Activated B cell treated with CpG ODN at 0.5 μM for 24 hours (primary cell): ENCODE results near the gene SDSL. TPM values are rescaled to one million over a fixed set of nuclear protein-coding genes. Genes with fewer than 3 reads are reported as not detected.

ENCODE experiments used
- ATAC-seq: fragments of 200-7000 bp; cut with Tn5 transposase; one replicate; pipeline ENCODE4 v1.10.0; 2021; ENCODE audit warnings: low read depth, mild to moderate bottlenecking, moderate library complexity
- CTCF ChIA-PET: fragments of 350-600 bp; sonication (Branson Sonifier 250); formaldehyde crosslinking; loops from one replicate; lab custom pipeline; 2021; ENCODE audit warnings: antibody characterized with exemption; lab: Charles Lee
- POLR2A ChIA-PET: fragments of 350-600 bp; sonication (Branson Sonifier 250); formaldehyde crosslinking; loops from one replicate; lab custom pipeline; 2021; ENCODE audit warnings: antibody characterized with exemption; lab: Charles Lee
- DNase-seq: peaks from one replicate; pipeline ENCODE4 v3.0.0; 2022
- H3K27ac Mint-ChIP-seq: one replicate; pipeline ENCODE4 v1.8.0; 2020; ENCODE audit warnings: mixed read lengths
- H3K27me3 Mint-ChIP-seq: one replicate; pipeline ENCODE4 v1.8.0; 2021; ENCODE audit warnings: mixed read lengths
- H3K36me3 Mint-ChIP-seq: one replicate; pipeline ENCODE4 v1.8.0; 2021; ENCODE audit warnings: low read depth, mixed read lengths
- H3K4me1 Mint-ChIP-seq: one replicate; pipeline ENCODE4 v1.8.0; 2021; ENCODE audit warnings: mixed read lengths
- H3K4me3 Mint-ChIP-seq: one replicate; pipeline ENCODE4 v1.8.0; 2020; ENCODE audit warnings: mild to moderate bottlenecking, mixed read lengths
- H3K9me3 Mint-ChIP-seq: one replicate; pipeline ENCODE4 v1.8.0; 2020; ENCODE audit warnings: mixed read lengths
- intact Hi-C: fragments of 100-400 bp; cut with micrococcal nuclease; formaldehyde crosslinking; loops from one replicate; pipeline ENCODE4 v1.15.1; 2024
- total RNA-seq: library from RNA; stranded (reverse); gene quantifications from 2 replicates; pipeline ENCODE4 v1.2.3, GENCODE V29; 2022
- TF ChIP-seq, protein P1 (sequence below): fragments of 200-600 bp; IDR thresholded peaks from one replicate; pipeline ENCODE4 v1.8.0; 2022; ENCODE audit warnings: antibody characterized with exemption, mild to moderate bottlenecking

Gene SDSL
- total RNA-seq, 1 donor from 2014 or later, result 0.20 TPM

DNA sequence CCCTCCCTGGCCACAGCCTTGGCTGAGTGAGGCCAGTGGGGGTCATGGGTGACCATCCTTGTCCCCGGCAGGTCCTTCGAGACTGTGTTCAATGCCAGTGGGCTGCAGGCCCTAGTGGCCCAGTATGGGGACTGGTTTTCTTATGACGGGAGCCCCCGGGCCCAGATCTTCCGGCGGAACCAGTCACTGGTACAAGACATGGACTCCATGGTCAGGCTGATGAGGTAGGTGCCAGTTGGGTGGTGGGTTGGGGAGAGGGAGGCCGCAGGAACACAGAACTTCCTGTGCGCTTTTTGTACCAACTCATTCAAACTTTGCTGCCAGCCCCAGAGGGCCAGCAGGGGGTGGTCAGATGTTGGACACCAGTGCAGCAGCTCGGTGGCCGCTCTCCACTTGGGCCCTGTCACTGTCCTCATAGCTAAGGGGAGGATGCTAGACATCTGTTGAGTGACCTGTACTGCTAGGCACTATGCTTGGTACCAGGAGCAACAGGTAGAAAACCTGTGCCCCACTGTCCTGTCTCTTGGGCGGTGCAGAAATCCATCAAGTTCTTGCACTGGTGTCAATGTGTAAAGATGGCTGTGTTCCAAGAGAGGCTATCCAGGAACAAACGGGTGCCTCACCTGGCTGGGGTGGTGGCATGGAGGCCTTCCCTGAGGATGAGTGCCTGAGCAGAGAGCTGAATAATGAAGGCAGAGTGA is 35.2 kb upstream of the SDSL start:
- POLR2A ChIA-PET, result no interaction called here
- CTCF ChIA-PET, result no interaction called here
- TF ChIP-seq, protein P1, sequence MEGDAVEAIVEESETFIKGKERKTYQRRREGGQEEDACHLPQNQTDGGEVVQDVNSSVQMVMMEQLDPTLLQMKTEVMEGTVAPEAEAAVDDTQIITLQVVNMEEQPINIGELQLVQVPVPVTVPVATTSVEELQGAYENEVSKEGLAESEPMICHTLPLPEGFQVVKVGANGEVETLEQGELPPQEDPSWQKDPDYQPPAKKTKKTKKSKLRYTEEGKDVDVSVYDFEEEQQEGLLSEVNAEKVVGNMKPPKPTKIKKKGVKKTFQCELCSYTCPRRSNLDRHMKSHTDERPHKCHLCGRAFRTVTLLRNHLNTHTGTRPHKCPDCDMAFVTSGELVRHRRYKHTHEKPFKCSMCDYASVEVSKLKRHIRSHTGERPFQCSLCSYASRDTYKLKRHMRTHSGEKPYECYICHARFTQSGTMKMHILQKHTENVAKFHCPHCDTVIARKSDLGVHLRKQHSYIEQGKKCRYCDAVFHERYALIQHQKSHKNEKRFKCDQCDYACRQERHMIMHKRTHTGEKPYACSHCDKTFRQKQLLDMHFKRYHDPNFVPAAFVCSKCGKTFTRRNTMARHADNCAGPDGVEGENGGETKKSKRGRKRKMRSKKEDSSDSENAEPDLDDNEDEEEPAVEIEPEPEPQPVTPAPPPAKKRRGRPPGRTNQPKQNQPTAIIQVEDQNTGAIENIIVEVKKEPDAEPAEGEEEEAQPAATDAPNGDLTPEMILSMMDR, result no peak

DNA sequence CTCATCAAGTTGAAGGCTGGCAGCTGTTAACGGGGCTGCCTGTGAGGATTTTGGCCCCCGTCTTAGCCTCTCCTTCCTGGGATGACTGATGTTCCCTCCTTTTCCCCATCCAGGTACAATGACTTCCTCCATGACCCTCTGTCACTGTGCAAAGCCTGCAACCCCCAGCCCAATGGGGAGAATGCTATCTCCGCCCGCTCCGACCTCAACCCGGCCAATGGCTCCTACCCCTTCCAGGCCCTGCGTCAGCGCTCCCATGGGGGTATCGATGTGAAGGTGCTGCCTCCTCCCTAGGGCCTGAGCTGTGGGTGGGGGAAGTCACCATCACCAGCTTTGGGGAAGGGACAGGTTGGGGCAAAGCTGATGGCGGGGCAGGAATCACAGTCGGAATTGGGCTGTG is 34.5 kb upstream of the SDSL start:
- no peaks in the 10 kb centered on the region for H3K4me1 Mint-ChIP-seq
- intact Hi-C loops, result no loop called here
- H3K4me3 Mint-ChIP-seq, result no peak overlapping the region
- H3K9me3 Mint-ChIP-seq, result no peaks in the 10 kb centered on the region
- ChIA-PET CTCF (no interaction called here), POLR2A (no interaction called here)
- H3K27me3 Mint-ChIP-seq, result no peaks in the 10 kb centered on the region
- DNase-seq (no peak), ATAC-seq (no peak)
- peaks cover 34% of the 10 kb centered on the region for H3K36me3 Mint-ChIP-seq
- TF ChIP-seq, protein P1, result no peak
- no peak overlapping the region for H3K27ac Mint-ChIP-seq

More for the DNA sequence above, 35.2 kb upstream of the SDSL start:
- Mint-ChIP-seq H3K9me3 (no peaks in the 10 kb centered on the region), H3K4me1 (no peaks in the 10 kb centered on the region), H3K27ac (no peak overlapping the region), H3K36me3 (peaks cover 34% of the 10 kb centered on the region), H3K4me3 (no peak overlapping the region), H3K27me3 (no peaks in the 10 kb centered on the region)
- DNase-seq, result no peak
- intact Hi-C loops, result no loop called here
- no peak for ATAC-seq

DNA sequence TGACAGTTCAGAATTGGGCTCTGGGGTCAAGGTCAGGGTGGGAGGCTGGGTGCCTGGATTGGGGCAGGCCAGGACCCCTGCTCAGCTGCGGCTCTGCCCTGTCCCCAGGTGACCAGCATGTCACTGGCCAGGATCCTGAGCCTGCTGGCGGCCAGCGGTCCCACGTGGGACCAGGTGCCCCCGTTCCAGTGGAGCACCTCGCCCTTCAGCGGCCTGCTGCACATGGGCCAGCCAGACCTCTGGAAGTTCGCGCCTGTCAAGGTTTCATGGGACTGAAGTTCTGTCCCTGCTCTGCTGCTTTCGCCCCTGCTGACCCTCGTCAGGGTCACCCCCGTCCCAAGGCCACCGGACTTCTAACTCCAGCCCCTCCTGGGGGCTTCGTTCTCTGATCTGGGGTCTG is 33.8 kb upstream of the SDSL start:
- no peak for ATAC-seq
- Mint-ChIP-seq H3K9me3 (no peaks in the 10 kb centered on the region), H3K36me3 (peaks cover 34% of the 10 kb centered on the region), H3K27ac (no peak overlapping the region), H3K4me1 (no peaks in the 10 kb centered on the region), H3K27me3 (no peaks in the 10 kb centered on the region), H3K4me3 (no peak overlapping the region)
- TF ChIP-seq, protein P1, result no peak
- ChIA-PET POLR2A (no interaction called here), CTCF (no interaction called here)
- intact Hi-C loops, result no loop called here
- no peak for DNase-seq

DNA sequence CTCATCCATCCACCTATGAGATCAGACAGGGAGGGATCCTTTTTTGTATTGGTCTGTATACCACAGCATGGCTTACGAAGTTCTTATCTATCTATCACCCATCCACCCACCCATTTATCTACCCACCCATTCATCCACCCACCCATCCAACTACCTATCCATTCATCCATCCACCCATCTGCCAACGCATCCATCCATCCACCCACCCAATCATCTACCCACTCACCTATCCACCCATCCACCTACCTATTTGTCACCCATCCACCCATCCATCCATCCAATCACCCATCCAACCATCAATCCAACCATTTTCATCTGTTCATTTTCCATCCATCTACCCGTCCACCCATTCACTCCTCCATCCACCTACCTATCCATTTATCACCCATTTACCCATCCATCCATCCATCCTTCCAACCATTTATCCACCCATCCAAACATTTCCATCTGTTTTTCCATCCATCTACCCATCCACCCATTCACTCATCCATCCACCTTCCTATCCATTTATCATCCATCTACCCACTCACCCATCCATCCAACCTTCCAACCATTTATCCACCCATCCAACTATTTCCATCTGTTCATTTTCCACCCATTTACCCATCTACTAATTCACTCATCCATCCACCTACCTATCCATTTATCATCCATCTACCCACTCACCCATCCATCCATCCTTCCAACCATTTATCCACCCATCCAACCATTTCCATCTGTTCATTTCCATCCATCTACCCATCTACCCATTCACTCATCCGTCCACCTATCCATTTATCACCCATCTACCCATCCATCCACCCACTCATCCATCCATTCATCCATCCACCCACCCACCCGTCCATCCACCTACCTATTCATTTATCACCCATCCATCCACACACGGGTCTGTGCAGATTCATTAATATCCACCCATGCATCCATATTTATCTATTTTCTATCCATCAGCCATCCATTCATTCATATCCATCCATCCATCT is 31.8 kb upstream of the SDSL start:
- Mint-ChIP-seq H3K9me3 (no peaks in the 10 kb centered on the region), H3K4me3 (no peak overlapping the region), H3K27me3 (no peaks in the 10 kb centered on the region), H3K4me1 (no peaks in the 10 kb centered on the region), H3K36me3 (peaks cover 23% of the 10 kb centered on the region), H3K27ac (no peak overlapping the region)
- CTCF ChIA-PET, result no interaction called here
- TF ChIP-seq, protein P1, result no peak
- no peak for DNase-seq
- no peak for ATAC-seq
- intact Hi-C loops, result no loop called here
- POLR2A ChIA-PET, result no interaction called here

DNA sequence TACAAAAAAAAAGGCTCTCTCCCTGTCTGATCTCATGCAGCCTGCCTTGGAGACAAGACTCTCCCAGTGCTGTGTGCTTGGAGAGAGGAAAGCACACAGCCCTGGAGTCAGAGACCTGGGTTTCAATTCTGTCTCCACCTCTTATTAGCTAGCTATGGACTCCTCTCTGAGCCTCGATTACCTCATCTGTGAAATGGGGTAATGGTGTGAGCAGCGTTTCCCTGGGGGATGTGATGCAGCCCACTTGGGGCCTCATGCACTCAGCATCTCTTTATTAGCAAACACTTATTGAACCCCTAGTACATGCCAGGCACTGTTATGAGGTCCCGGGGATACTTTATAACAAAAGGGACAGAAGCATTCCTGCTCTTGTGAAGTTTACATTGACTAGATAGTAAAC is 31.0 kb upstream of the SDSL start:
- ATAC-seq (no peak), DNase-seq (no peak)
- no peaks in the 10 kb centered on the region for H3K27me3 Mint-ChIP-seq
- peaks cover 18% of the 10 kb centered on the region for H3K36me3 Mint-ChIP-seq
- intact Hi-C loops, result no loop called here
- no peak overlapping the region for H3K4me3 Mint-ChIP-seq
- CTCF ChIA-PET, result no interaction called here
- H3K4me1 Mint-ChIP-seq, result no peaks in the 10 kb centered on the region
- no peaks in the 10 kb centered on the region for H3K9me3 Mint-ChIP-seq
- POLR2A ChIA-PET, result no interaction called here
- TF ChIP-seq, protein P1, result no peak
- no peak overlapping the region for H3K27ac Mint-ChIP-seq
